NCI-H345 treated with DMSO at 0.1 percent for 48 hours (cell line): ENCODE results near the gene CSNK2A1.
"Not testable (repeated sequence)": the region's sequence is repeated elsewhere in the genome, so short reads cannot be mapped to it uniquely, and the experiment has no call there.

Source experiments
- DNase-seq: peaks from one replicate; lab custom pipeline; 2025; ENCODE audit not compliant: unreplicated experiment; lab: John Stamatoyannopoulos, UW

The CSNK2A1 gene

DNA sequence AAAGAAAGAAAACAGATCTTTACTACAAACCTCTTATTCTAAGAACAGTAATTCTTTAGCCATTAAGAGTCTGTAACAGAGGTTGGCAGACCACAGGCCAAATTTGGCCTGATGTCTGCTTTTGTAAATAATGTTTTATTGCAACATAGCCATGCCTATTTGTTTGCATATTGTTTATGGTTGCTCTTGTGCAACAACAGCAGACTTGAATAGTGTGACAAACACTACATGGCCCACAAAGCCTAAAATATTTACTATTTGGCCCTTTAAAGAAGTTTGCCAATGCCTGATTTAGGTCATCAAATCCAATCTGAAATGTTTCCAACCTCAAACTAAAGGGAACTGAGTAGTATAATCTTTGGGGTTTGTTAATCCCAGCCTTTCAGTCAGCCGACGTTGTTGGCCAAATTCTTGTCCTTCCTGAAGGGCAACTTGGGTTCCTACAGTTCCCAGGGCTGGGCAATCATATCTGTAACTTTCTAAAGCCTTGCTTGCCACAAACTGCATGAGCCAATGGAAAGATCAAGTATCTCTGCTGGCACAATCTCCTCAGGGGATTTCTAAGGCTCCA is 47.4 kb downstream of the CSNK2A1 start:
- no peak for DNase-seq

DNA sequence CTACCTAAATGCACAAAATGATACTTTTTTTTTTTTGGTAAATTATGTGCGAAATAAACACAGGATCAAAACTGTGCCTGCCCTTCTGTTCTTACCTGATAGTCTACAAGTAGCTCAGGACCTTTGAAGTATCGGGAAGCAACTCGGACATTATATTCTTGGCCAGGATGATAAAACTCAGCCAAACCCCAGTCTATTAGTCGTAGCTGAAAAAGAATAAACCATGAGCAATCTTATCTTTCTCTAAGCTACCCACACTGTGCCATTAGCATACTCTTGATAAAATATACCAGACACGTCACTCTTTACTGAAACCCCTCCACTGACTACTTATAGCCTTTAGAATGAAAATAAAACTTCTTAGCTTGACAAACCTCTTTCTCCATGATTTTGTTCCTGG is 51.4 kb downstream of the CSNK2A1 start:
- DNase-seq: no peak

DNA sequence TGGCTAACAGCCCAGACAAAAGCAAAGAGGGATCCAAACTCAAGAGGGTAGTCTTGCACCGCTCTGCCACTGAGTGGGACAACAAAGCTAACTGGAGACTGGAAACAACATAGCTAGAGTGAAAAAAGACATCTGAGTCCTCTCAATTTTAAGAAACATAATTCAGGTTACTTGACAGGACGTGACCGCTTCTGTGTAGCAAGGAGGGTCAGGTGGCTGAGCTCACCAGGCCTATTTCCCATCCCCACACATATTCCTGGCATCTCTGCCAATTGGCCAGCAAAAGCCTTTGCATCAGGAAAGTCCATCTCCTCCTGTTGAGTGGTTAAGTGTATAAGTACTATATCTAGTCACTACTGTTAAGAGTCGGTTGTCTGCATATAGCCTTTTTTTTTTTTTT is 55.9 kb downstream of the CSNK2A1 start:
- DNase-seq: no peak

DNA sequence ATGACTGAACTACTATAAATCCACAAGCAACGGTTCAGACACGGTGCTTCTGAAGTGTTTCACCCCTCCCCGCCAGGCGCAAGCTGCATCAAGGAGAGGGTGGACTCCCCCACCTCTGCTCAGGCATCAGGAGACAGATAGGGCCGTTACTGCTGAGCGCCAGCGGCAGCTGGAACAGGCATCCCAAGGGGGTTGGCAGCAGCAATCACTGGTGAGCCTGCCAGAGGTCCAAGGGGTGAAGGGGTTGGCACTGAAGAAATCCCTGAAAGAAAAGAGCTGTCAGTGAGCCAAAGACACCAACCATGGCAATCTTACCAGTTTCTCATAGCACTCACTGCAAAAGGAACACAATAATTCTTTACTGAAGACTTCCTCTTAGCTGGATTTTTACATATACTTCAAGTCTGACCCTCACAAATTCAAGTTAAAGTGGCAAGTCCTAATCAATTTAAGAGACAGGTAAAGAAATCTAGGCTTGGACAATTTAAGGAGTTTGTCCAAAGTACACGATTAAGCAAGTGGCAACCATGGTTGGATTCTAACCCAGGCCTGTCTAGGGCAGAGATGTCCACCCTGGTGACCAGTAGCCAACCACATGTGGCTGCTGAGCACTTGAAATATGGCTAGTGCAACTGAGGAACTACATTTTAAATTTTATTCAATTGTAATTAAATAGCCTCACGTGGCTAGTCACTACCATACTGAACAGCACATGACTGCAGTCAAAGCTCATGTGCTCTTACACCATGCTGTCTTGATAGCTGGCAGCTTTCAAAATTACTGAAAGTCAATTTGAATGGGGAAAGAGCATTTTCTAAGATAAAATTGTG is 59.6 kb downstream of the CSNK2A1 start:
- no peak for DNase-seq

DNA sequence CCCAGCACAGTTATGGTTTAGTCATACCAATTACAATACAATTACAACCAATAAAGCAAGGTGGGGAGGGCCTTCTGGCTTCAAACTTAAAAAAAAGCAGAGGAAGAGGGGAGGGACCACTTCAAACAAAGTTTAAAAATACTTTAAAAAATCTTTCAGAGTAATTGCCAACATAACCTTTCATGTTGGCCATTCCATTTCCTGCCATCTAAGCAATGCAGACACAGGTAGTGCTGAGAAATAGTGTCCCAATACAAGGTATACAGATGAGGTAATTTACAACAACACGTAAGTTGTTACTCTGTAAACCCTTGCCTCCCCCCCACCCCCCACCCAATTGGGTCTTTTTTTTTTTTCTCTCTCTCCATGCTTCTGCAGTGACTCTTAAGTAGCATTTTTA is 62.4 kb downstream of the CSNK2A1 start:
- no peak for DNase-seq

DNA sequence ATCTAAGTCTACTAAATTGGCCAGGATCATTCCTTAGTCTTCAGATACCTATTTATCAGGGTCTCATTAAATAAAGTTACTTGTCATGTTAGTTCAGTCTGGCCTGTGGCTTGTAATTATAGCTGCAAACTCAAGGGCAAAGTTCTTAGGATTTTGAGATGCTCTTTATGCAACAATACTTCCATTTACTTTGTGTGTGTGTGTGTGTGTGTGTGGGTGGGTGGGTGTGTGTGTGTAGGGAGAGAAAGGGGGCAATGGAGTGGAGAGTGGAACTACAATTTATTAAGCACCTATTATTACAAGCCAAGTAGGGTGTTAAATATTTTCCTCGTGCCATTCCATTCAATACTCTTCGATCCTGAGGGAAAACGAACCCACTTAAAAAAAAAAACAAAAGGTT is 63.5 kb downstream of the CSNK2A1 start:
- DNase-seq: no peak

DNA sequence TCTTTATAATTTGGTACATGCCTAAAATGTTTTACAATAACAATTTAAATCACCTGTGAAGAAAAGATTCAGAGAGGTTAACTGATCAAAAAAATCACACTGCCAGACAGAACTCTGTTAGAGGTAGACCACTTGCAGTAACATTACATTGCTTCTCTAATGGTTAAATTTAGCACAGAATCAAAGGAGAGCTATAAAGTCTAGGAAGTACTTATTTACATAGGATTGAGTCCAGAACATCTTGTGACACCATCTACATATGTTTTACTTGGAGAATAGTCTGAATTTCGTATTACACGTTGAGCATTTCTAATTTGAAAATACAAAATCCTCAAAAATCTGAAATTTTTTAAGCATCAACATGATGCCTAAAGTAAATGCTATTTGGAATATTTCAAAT is 64.1 kb downstream of the CSNK2A1 start:
- no peak for DNase-seq

DNA sequence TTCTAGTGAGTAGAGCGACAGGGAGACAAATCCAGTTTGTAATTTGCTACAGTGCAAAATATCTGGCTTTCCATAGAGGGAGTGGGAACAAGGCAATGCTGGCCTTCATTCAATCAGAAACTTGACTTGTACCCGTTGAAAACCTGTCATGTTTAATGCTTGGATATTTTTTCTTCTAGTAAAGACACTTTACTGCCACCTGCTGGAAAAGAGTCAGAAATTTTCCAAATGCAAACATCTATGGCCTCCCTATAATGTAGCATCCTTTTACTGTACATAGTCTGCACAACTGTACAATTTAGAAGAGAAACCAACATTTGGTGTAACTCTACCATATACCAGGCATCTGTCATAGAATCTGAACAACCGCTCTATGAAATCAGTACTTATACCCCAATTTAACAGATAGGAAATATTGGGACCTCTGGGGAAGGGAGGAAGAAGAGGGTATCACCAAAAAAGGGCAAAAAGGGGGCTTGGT is 64.6 kb downstream of the CSNK2A1 start:
- DNase-seq: peak; percentile 76

DNA sequence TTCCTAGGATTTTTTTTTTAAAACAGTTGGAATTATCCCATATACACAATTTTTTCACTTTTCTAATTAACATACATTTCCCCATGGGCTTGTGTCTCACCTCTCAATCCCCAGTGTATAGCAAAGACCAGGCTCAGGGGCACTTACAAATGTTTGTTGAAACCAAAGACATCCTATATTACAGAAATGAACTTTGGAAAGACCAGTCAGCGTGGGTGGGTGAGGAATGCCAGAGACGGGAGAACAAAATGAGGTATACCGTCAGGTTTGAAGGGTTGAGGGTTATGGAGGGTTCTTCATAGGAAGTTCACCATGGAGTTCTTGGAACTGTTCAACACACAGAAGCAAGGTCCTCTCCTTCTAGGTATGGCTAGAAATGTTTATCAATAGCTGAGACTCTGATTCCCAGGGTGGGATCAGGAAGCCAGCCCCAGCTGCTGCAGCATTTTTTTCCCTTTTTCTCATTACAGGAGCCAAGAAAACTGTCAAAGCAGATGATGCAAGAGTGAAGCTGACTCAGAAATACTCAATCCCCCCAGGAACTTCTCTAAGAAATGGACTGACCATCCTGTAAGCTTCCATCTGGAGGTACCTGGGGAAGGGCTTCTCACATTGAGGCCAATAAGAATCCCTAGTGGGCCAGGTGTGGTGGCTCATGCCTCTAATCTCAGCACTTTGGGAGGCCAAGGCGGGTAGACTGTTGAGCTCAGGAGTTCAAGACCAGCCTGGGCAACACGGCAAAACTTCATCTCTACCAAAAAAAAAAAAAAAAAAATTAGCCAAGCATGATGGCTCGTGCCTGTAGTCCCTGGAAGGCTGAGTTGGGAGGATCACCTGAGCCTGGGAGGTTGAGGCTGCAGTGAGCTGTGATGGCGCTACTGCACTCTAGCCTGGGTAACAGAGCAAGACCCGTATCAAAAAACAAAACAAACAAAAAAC is 65.3 kb downstream of the CSNK2A1 start:
- no peak for DNase-seq

DNA sequence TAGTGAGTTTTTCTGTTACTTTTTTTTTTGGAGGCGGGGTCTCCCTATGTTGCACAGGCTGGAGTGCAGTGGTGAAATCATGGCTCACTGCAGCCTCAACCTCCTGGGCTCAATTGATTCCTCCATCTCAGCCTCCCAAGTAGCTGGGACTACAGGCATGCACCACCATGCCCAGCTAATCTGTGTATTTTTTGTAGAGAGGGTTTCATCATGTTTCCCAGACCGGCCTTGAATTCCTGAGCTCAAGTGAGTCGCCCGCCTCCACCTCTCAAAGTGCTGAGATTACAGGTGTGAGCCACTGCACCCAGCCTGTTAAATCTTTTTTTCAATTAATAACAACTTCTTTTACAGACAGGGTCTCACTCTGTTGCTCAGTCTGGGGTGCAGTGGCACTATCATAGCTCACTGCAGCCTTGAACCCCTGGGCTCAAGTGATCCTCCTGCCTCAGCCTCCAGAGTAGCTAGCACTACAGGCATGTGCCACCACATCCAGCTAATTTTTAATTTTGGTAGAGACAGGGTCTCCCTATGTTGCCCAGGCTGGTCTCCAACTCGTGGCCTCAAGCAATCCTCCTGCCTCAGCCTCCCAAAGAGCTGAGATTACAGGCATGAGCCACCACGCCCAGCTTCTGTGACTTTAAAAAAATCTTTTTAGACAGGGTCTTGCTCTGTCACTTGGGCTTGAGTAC is 66.9 kb downstream of the CSNK2A1 start:
- DNase-seq: not testable (repeated sequence)

DNA sequence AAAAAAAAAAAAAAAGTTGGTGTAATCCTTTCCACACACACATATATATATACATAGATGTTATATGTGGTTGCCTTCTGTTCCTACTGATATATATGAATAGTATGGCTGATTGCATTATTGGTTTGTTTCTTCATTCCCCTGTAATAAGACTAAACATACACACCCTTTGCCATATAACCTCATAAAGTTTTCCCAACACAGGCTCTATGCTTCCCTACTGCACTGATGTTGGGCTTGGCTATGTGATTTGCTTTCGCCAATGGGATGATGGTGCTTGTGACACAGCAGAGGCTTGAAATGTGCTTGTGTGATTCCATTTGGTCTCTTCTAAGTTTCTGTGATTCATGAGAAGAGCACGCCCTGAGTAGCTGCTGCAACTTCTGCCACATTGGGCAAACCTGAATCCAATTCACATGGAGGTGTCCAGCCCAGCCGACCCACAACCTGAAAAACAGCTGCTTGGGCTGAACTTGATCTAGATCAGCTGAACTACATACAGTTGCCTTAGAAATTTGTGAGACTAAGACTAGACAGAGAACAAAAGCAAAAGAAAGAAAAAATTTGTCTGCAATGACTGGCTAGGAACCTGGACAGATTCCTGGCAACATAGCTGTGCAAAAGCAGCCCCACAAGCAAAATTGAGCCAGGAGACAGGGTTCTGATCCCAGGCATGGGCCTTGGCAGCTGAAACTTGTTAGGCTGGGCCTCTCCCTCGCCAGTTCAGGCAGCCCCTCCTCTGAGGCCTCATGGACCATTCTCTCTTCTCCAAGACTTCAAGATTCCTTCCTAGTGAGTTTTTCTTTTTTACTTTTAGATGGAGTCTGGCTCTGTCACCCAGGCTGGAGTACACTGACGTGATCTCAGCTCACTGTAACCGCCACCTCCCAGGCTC is 67.9 kb downstream of the CSNK2A1 start:
- DNase-seq: no peak

DNA sequence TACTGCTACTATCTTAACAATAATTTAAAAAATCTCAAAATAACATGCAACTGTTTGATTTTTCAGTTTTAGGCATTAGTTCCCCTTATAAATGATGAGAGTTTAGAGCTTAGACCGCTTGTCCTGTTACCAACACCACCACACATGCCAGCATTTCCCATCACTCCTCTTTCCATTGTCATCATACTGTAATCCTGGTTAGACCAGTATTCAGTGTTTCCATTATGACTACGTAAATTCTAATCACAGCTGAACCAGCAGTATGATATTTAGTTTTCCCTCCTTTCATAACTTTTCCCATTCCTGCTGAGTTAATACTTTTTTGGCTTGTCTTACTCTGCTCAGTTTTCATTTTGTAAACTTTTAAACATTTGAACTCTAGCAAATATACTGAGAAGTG is 69.0 kb downstream of the CSNK2A1 start:
- DNase-seq: no peak

DNA sequence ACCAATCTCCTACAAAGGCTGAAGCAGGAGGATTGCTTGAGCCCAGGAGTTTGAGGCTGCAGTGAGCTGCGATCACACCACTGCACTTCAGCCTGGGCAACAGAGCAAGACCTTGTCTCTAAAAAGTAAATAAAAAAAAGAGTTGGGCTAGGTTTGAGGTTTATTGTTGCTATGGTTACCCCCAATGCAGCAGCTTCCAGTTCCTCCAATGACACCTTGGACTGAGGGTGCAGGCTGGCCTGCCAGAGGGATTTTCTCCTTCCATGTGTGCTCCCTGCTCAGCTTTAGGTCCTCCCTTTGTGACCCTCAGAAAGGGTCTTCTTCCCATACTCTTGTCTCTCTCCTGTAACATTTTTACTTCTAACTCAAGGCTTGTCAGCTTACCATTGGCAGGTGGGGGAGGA is 70.7 kb downstream of the CSNK2A1 start:
- no peak for DNase-seq

DNA sequence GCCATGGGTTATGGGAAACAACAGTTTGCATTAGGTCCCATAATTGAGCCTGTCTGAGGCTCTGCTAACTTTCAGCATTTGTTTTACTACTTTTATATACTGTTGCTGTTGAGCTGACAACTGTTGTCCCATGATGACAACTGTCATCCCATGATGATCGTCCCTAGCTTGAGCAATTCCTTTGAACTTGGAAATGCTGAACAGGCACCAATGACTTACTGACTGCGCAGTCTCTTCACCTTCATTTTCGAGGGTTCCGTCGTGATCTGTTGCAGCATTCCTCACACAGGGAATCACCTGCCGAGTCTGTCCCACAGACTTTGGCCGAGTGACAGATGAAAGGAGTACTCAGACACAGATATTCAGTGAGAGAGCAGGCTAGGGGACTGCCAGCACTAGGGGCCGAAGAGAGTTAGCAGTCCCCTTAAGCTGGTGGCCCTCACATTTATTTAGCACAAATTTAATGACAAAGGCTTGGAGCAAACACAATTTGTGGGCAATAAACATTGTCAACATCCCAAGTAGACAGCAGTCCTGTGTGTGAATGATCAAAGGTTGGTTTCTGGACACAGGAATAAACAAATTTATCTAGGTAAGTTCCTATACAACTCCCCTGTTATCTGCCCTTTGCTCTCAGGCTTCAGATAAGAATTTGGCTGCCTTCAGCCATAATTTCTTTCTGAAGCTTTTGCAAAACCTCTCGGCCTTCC is 71.3 kb downstream of the CSNK2A1 start:
- no peak for DNase-seq

DNA sequence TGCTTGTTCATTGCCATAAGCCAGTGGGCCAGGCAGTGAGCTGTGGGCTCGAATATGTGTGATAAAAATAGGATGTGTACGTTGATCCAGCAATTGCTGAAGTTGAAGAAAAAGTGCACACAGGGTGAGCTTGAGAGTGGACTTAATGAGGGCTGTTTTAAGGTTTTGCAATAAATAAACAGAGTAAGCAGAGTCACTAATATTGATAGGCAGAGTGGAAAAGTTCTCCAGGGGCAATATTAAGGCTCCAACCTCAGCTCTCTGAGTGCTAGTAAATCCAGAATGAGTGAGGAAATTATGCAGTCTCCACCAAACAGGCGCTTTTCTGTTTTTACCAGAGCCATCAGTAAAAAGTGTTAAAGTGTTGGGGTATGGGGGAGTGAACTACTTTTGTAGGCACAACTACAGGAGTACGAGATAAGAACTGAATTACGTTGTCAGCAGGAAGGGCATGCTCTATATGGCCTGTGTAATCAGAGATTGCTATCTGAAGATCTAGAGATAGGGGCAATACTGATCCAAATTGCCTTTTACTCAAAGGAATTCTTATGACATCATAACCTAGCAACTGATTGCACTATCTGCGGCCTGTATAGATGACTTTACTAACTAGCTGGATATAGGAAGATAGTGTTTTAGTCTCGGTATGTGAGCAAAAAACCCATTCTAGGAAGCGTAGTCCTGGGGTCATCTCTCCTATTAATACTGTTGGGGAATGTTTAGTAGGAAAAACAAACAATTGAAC is 73.7 kb downstream of the CSNK2A1 start:
- no peak for DNase-seq

DNA sequence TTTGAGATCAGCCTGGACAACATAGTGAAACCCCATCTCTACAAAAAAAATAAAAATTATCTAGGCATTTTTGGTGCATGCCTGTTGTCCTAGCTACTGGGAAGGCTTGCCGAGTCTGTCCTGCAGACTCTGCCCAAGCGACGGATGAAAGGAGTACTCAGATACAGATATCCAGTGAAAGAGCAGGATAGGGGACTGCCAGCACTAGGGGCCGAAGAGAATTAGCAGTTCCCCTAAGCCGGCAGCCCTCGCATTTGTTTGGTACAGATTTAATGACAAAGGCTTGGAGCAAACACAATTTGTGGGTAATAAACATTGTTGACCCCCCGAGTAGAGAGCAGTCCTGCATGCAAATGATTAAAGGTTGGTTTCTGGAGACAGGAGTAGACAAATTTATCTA is 75.8 kb downstream of the CSNK2A1 start:
- no peak for DNase-seq

DNA sequence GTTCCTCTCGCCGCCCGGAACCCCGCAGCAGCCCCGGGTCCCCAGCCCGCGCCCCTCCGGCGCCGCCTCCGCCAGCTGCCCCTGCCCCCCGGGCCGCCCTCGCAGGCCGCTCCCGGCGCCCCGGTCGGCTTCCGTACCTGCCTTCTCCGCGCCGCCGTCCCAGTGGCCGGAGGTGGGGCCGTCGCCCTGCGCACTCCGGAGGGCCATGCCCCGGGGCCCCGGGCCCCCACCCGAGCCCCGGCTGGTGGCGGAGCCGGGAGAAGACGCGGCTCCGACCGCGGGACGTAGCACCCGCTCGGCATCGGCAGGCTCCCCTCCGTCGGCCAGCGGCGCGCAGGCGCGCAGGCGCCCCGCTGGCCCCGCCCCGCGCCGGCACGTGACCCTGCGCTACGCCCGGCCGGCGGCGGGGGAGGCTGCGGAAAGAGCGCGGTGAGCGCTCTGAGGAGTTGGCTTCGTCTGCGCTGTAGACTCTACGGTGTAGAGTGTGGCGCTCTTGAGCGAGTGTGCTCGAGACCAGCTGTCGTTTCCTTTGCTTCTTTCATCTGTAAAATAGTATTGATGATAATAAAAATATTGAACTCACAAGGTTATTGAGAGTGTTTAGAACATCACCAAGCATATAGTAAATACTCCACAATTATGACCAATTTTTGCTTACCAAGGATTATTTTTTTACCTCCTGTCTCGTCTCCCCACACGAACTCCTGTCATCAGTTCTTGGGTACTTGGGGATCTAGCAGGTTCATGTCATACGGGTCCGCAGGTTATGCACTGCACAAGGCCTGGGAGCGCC is 81.2 kb downstream of the CSNK2A1 start, which contains the start of gene TBC1D20:
TSS of gene TBC1D20 (minus strand) at position 335 of the 793 bp plus-strand sequence. CDS start at position 207, 128 bp downstream.
- DNase-seq: peak; percentile 83
